PC-3 (cell line): ENCODE results near the gene RARS1. TPM values are rescaled to one million over a fixed set of nuclear protein-coding genes. Genes with fewer than 3 reads are reported as not detected.

Experiments
- ATAC-seq: fragments of 200-7000 bp; cut with Tn5 transposase; 2 replicates; pipeline ENCODE4 v1.9.1; 2020; ENCODE audit warnings: mild to moderate bottlenecking, moderate library complexity
- Bru-seq: library from RNA; stranded (reverse); fragments of 400-500 nt; gene quantifications from one replicate; lab custom pipeline; 2021; lab: Mats Ljungman, UMichigan
- BruChase-seq, 2 experiments: library from RNA; stranded (reverse); fragments of 400-500 nt; gene quantifications; one replicate each; lab custom pipeline; 2021; lab: Mats Ljungman, UMichigan
- BruUV-seq: library from RNA; stranded (reverse); fragments of 400-500 nt; replicated peaks from 2 replicates; lab custom pipeline; 2021; lab: Mats Ljungman, UMichigan
- CTCF ChIA-PET: fragments of 300-600 bp; sonication (Branson Sonifier 250); formaldehyde crosslinking; loops from one replicate; lab custom pipeline; 2022; ENCODE audit warnings: antibody characterized with exemption; lab: Charles Lee
- POLR2A ChIA-PET: fragments of 300-600 bp; sonication (Branson Sonifier 250); formaldehyde crosslinking; loops from one replicate; lab custom pipeline; 2022; ENCODE audit warnings: antibody characterized with exemption; ENCODE audit not compliant: unreplicated experiment; lab: Charles Lee
- DNase-seq: peaks from one replicate; pipeline ENCODE4 v3.0.0-alpha.2; 2015
- H2AFZ ChIP-seq: fragments of 300-600 bp; sonication (generic); 2 replicates; pipeline ENCODE4 v1.6.0; 2016; ENCODE audit warnings: antibody characterized with exemption, low read length
- H3F3A ChIP-seq: fragments of 300-600 bp; sonication (generic); one replicate; pipeline ENCODE4 v1.6.0; 2017; ENCODE audit warnings: antibody characterized with exemption, low read length, control low read depth, mild to moderate bottlenecking; ENCODE audit not compliant: unreplicated experiment
- H3K27ac ChIP-seq: fragments of 300-600 bp; sonication (generic); 2 replicates; pipeline ENCODE4 v1.5.1; 2016; ENCODE audit warnings: mild to moderate bottlenecking, low read length
- H3K27me3 ChIP-seq: fragments of 300-600 bp; sonication (generic); 2 replicates; pipeline ENCODE4 v1.6.1; 2016; ENCODE audit warnings: low read length, mixed read lengths
- H3K36me3 ChIP-seq: fragments of 300-600 bp; sonication (generic); 2 replicates; pipeline ENCODE4 v1.6.1; 2016; ENCODE audit warnings: low read depth, mixed run types, low read length, mixed read lengths
- H3K4me1 ChIP-seq: fragments of 300-600 bp; sonication (generic); 2 replicates; pipeline ENCODE4 v1.5.1; 2016; ENCODE audit warnings: low read length; ENCODE audit not compliant: insufficient read depth
- H3K4me2 ChIP-seq: fragments of 300-600 bp; sonication (generic); 2 replicates; pipeline ENCODE4 v1.6.0; 2016; ENCODE audit warnings: low read length
- H3K4me3 ChIP-seq: fragments of 300-600 bp; sonication (generic); 2 replicates; pipeline ENCODE4 v1.5.1; 2016; ENCODE audit warnings: mild to moderate bottlenecking, low read length, mixed read lengths
- H3K79me2 ChIP-seq: fragments of 300-600 bp; sonication (generic); 2 replicates; pipeline ENCODE4 v1.6.1; 2017; ENCODE audit warnings: low read length, mixed read lengths
- H3K9ac ChIP-seq: fragments of 300-600 bp; sonication (generic); 2 replicates; pipeline ENCODE4 v1.6.0; 2016; ENCODE audit warnings: mild to moderate bottlenecking, low read length
- H3K9me2 ChIP-seq: fragments of 300-600 bp; sonication (generic); replicated peaks from 2 replicates; pipeline ENCODE4 v1.6.1; 2016; ENCODE audit warnings: mixed run types, low read length, mixed read lengths
- H3K9me3 ChIP-seq: fragments of 300-600 bp; sonication (generic); 2 replicates; pipeline ENCODE4 v1.6.1; 2016; ENCODE audit warnings: low read length, mixed read lengths
- H4K20me1 ChIP-seq: fragments of 300-600 bp; sonication (generic); 2 replicates; pipeline ENCODE4 v1.6.1; 2016; ENCODE audit warnings: low read length, mixed read lengths
- EZH2 ChIP-seq: fragments of 300-600 bp; sonication (generic); IDR thresholded peaks from one replicate; pipeline ENCODE4 v1.6.1; 2017; ENCODE audit warnings: antibody characterized with exemption, mild to moderate bottlenecking, low read length; ENCODE audit not compliant: unreplicated experiment
- EZH2phosphoT487 ChIP-seq: fragments of 300-600 bp; sonication (generic); IDR thresholded peaks from 2 replicates; pipeline ENCODE4 v1.6.1; 2018; ENCODE audit warnings: mild to moderate bottlenecking, antibody characterized with exemption, low read length, borderline replicate concordance
- intact Hi-C: fragments of 100-400 bp; cut with micrococcal nuclease; formaldehyde crosslinking; loops from 2 replicates; pipeline ENCODE4 v1.9.0; 2023
- long read RNA-seq: library from polyadenylated mRNA; unstranded; transcript quantifications from one replicate; pipeline ENCODE4 v2.0.0, GENCODE V29; 2021; ENCODE audit not compliant: unreplicated experiment
- total RNA-seq: library from RNA; depleted of rRNA; stranded (reverse); fragments of >200 nt; gene quantifications from 2 replicates; pipeline ENCODE4 v1.2.3, GENCODE V29; 2014; rRNA removed
- TF ChIP-seq, protein P1 (sequence below): fragments of 300-600 bp; sonication (generic); conservative IDR thresholded peaks from 2 replicates; pipeline ENCODE4 v1.5.1; 2017; ENCODE audit warnings: antibody characterized with exemption, low read depth, mild to moderate bottlenecking, low read length

The RARS1 gene
- total RNA-seq (63.6 and 78.1 TPM in 2 replicates), Bru-seq, nascent RNA (percentile 88 among the genes with signal in this experiment), BruChase-seq, experiment 1, labeled RNA remaining after a 6-hour chase (percentile 93 among the genes with signal in this experiment), BruChase-seq, experiment 2, labeled RNA remaining after a 2-hour chase (percentile 91 among the genes with signal in this experiment)
- long read RNA-seq, transcript RARS-201 (15 exons, 2,146 nt) = major isoform, 130 of 153 reads
- long read RNA-seq, partial matches to known transcripts = 7 of 153 reads
- long read RNA-seq, other reads (novel, unspliced or antisense) = 12 of 153 reads

DNA sequence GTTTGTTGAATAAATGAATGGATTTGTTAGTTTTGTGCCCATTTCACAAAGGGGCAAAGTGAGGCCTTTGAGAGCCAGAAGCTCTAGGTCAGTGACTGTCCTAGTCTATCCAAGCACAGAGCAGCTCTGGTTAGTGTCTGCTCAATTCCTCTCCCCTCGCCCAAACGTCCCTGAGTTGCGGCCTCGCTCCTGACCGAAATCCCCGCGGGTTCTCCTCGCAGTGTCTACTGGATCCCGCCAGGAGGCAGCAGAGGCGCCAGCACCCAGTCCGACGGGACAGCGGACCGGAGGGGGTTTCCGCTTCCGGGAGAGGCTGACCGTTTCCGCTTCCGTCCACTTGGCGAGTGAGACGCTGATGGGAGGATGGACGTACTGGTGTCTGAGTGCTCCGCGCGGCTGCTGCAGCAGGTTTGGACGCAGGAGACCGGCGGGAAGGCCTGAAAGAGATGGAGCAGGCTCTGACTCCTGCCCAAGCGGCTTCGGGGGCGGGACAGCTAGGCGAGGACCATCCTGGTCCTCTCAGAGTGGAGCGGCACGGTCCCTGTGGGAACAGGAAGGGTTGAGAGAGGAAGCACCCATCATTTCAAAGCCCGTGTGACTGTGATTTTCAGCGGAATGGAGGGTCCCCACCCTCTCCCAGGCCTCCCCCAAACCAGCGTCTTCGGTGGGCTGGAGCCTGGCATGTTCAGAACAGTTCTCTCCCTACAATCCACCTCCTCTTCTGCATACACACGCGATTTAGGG is at the start of gene RARS1:
Gene RARS1, plus strand, starts transcription at position 336 of the 744 bp plus-strand sequence. Its CDS starts 28 bp downstream, at position 364.
- Histone ChIP-seq H3K27ac (peak within 1 kb of the TSS; percentile 9; the same call in 1 of the 2 replicates), H2AFZ (peak within 1 kb of the TSS; percentile 77), H3K27me3 (no peaks in the 10 kb centered on the region), H3K9me3 (no peaks in the 10 kb centered on the region), H3K9me2 (no peaks in the 10 kb centered on the region), H3K4me3 (peak within 1 kb of the TSS; percentile 100), H3K36me3 (peaks cover 18% of the 10 kb centered on the region), H3K4me1 (peaks cover 9% of the 10 kb centered on the region; the same call in 1 of the 2 replicates), H4K20me1 (no peaks in the 10 kb centered on the region), H3K9ac (peak within 1 kb of the TSS; percentile 94), H3K4me2 (peak within 1 kb of the TSS; percentile 91), H3F3A (no peaks in the 10 kb centered on the region), H3K79me2 (peaks cover 33% of the 10 kb centered on the region)
- ATAC-seq (peak; percentile 94), DNase-seq (peak; percentile 89)
- BruUV-seq = TSS peak; percentile 84
- TF ChIP-seq, protein P1, sequence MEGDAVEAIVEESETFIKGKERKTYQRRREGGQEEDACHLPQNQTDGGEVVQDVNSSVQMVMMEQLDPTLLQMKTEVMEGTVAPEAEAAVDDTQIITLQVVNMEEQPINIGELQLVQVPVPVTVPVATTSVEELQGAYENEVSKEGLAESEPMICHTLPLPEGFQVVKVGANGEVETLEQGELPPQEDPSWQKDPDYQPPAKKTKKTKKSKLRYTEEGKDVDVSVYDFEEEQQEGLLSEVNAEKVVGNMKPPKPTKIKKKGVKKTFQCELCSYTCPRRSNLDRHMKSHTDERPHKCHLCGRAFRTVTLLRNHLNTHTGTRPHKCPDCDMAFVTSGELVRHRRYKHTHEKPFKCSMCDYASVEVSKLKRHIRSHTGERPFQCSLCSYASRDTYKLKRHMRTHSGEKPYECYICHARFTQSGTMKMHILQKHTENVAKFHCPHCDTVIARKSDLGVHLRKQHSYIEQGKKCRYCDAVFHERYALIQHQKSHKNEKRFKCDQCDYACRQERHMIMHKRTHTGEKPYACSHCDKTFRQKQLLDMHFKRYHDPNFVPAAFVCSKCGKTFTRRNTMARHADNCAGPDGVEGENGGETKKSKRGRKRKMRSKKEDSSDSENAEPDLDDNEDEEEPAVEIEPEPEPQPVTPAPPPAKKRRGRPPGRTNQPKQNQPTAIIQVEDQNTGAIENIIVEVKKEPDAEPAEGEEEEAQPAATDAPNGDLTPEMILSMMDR = peak; percentile 81
- TF ChIP-seq EZH2phosphoT487 = no peak
- POLR2A ChIA-PET = interaction anchor here (0.6 kb wide), 1 partner anchor 906 kb away, joined by 4 read pairs; no protein-coding TSS in a partner anchor
- intact Hi-C loops = loop anchor here (2.0 to 5.0 kb wide), 2 partner anchors 166 to 218 kb away; no protein-coding TSS in a partner anchor
- CTCF ChIA-PET = interaction anchor here (0.9 kb wide), 1 partner anchor 14 kb away, joined by 3 read pairs; no protein-coding TSS in a partner anchor

DNA sequence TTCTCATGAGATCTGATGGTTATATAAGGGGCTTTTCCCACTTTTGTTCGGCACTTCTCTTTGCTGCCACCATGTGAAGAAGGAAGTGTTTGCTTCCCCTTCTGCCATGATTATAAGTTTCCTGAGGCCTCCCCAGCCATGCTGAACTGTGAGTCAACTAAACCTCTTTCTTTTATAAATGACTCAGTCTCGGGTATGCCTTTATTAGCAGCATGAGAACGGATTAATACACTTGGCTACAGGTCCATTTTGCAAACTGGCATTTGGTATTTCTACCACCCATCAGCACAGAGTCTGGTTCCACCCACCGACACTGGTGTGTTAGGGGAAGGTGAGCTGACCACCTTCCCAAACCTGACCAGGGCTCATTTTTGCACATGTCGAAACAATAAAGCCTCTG is 47.9 kb upstream of the RARS1 start:
- Histone ChIP-seq H4K20me1 (no peaks in the 10 kb centered on the region), H3K4me2 (no peak overlapping the region), H3K27me3 (no peaks in the 10 kb centered on the region), H3K4me1 (no peaks in the 10 kb centered on the region), H3K9me2 (no peaks in the 10 kb centered on the region), H3K79me2 (no peaks in the 10 kb centered on the region), H3K4me3 (no peak overlapping the region), H3K27ac (no peak overlapping the region), H2AFZ (no peak overlapping the region), H3F3A (no peaks in the 10 kb centered on the region), H3K9ac (no peak overlapping the region), H3K9me3 (no peaks in the 10 kb centered on the region), H3K36me3 (peaks cover 15% of the 10 kb centered on the region; the same call in 1 of the 2 replicates)
- no peak for TF ChIP-seq EZH2phosphoT487
- TF ChIP-seq, protein P1 = no peak
- TF ChIP-seq EZH2 = no peak
- no TSS peak for BruUV-seq
- ATAC-seq (no peak), DNase-seq (peak; percentile 9)
- ChIA-PET POLR2A (no interaction called here), CTCF (no interaction called here)
- intact Hi-C loops = no loop called here
